HEK293T (cell line): ENCODE measurements around the gene CSNK1E.
A peak's percentile ranks its signal among the peaks of the same experiment; 100 is the strongest.

ENCODE experiments used
- CTCF ChIA-PET: fragments of 350-600 bp; formaldehyde crosslinking; extraction: SDS; loops from one replicate; lab custom pipeline; 2021; ENCODE audit warnings: antibody characterized with exemption, inconsistent platforms; lab: Yijun Ruan, JAX
- POLR2A ChIA-PET: fragments of 350-600 bp; formaldehyde crosslinking; extraction: SDS; loops from one replicate; lab custom pipeline; 2020; ENCODE audit warnings: antibody characterized with exemption, inconsistent platforms; lab: Yijun Ruan, JAX
- DNase-seq: peaks from one replicate; pipeline ENCODE4 v3.0.0; 2012; ENCODE audit warnings: mixed read lengths; ENCODE audit errors: extremely low spot score
- ARNT ChIP-seq: fragments of 450-650 bp; IDR thresholded peaks from 2 replicates; pipeline ENCODE4 v1.6.1; 2017; ENCODE audit warnings: mild to moderate bottlenecking
- BHLHE40 ChIP-seq: fragments of 450-650 bp; IDR thresholded peaks from 2 replicates; pipeline ENCODE4 v1.6.1; 2016; ENCODE audit warnings: mild to moderate bottlenecking, moderate library complexity, borderline replicate concordance
- CTBP1 ChIP-seq: fragments of 450-650 bp; IDR thresholded peaks from 2 replicates; pipeline ENCODE4 v1.6.1; 2016; ENCODE audit warnings: borderline replicate concordance
- ELF4 ChIP-seq: fragments of 450-650 bp; IDR thresholded peaks from 2 replicates; pipeline ENCODE4 v1.6.1; 2017; ENCODE audit warnings: antibody characterized with exemption
- FOXA1 ChIP-seq: fragments of 450-650 bp; IDR thresholded peaks from 2 replicates; pipeline ENCODE4 v1.6.1; 2016; ENCODE audit warnings: mild to moderate bottlenecking
- FOXK2 ChIP-seq: fragments of 450-650 bp; IDR thresholded peaks from 2 replicates; pipeline ENCODE4 v1.6.1; 2016; ENCODE audit warnings: mild to moderate bottlenecking
- FOXM1 ChIP-seq: fragments of 450-650 bp; IDR thresholded peaks from 2 replicates; pipeline ENCODE4 v1.6.1; 2017; ENCODE audit warnings: mild to moderate bottlenecking, borderline replicate concordance
- HDGF ChIP-seq: fragments of 450-650 bp; IDR thresholded peaks from 2 replicates; pipeline ENCODE4 v1.6.1; 2017; ENCODE audit warnings: antibody characterized with exemption, borderline replicate concordance
- L3MBTL2 ChIP-seq: fragments of 450-650 bp; conservative IDR thresholded peaks from 2 replicates; pipeline ENCODE4 v1.6.1; 2016; ENCODE audit warnings: mild to moderate bottlenecking
- LEF1 ChIP-seq: fragments of 450-650 bp; IDR thresholded peaks from 2 replicates; pipeline ENCODE4 v1.6.1; 2017; ENCODE audit warnings: mild to moderate bottlenecking, borderline replicate concordance
- NFRKB ChIP-seq: fragments of 450-650 bp; IDR thresholded peaks from 2 replicates; pipeline ENCODE4 v1.6.1; 2016; ENCODE audit warnings: mild to moderate bottlenecking, moderate library complexity
- PKNOX1 ChIP-seq: fragments of 450-650 bp; IDR thresholded peaks from 2 replicates; pipeline ENCODE4 v1.6.1; 2016
- SP1 ChIP-seq: fragments of 450-650 bp; IDR thresholded peaks from 2 replicates; pipeline ENCODE4 v1.6.1; 2017
- SUZ12 ChIP-seq: fragments of 450-650 bp; IDR thresholded peaks from 2 replicates; pipeline ENCODE4 v1.6.1; 2016; ENCODE audit warnings: mild to moderate bottlenecking
- TARDBP ChIP-seq: fragments of 450-650 bp; IDR thresholded peaks from 2 replicates; pipeline ENCODE4 v1.6.1; 2016
- ZNF384 ChIP-seq: fragments of 450-650 bp; IDR thresholded peaks from 2 replicates; pipeline ENCODE4 v1.6.1; 2016

Gene CSNK1E

DNA sequence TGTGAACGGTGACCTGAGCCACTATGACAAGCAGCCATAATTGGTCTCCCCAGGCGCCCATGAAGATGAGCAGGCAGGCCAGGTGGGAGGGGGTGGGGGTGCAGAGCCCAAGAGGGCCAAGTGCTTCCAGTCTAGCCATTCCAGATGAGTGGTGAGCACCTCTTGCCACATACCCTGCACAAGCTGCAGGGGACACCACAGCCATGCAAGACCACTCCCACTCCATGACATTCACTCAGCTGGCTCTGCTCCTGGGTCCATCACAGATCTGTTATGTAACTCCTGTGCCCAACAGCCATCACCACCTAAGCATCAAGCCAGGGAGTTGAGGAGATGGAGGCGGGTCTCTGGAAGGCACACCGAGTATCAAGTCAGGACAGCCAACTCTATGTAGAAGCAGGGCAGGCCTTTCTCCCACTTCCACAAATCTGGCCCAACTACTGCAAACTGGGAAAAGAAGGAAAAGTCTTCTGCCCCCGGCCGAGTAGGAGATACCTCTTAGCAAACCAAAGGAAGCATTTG, 52.9 kb downstream of the CSNK1E start:
- ChIA-PET CTCF (no interaction called here), POLR2A (no interaction called here)
- no peak for DNase-seq
- no peak for TF ChIP-seq HDGF
- no peak for TF ChIP-seq ZNF384
- TF ChIP-seq PKNOX1: no peak
- no peak for TF ChIP-seq NFRKB
- TF ChIP-seq FOXK2: no peak
- no peak for TF ChIP-seq ELF4
- no peak for TF ChIP-seq TARDBP
- no peak for TF ChIP-seq LEF1
- no peak for TF ChIP-seq BHLHE40
- no peak for TF ChIP-seq SP1
- TF ChIP-seq CTBP1: no peak

DNA sequence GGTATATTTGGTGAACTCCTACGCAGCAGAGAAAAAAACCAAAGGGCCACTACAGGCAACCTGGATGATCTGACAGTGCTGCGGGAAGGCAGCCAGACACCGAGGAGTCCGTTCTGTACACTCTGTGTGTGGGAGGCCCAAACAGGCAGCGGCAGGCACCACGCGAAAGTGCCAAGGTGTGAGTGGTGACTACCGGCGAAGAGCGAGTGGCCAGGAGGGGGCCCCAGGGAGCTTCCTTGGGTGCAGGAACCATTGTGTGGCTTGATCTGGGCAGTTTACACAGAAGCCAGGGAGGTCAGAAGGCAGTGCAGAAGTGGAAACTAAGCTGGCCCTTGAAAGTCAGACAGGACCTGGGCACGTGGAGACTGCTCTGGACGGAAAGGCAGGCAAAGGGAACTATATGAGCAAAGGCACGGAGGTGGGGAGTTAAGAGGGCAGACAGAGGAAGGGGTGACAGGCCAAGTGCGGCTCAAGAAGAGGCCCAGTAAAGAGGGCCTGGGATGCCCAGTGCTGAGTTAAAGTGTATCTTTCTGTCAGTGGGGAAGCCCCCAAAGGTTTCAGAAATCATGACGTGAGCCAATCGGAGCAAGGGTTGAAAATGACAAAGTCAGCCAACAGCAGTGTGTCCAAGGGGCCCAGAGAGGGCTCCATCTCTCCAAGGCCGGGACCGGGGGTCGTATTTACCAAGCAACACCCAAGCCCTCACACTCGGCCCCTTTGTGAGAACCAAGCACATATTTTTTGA, 55.0 kb downstream of the CSNK1E start:
- POLR2A ChIA-PET: interaction anchor here (3.2 kb wide), 1 partner anchor 9 kb away, joined by 10 read pairs; no protein-coding TSS in a partner anchor
- TF ChIP-seq HDGF (0 out of 2 replicates have a peak, but pooled peaks have one; percentile 51), TARDBP (no peak), LEF1 (no peak), L3MBTL2 (no peak), NFRKB (no peak), BHLHE40 (no peak)
- CTCF ChIA-PET: interaction anchor here (0.6 to 1.1 kb wide), 3 partner anchors 9 to 262 kb away, joined by 3 to 6 read pairs (median 3); no protein-coding TSS in a partner anchor
- DNase-seq: peak; percentile 75

- ChIA-PET CTCF (interaction anchor here (0.6 to 0.7 kb wide), 2 partner anchors 10 to 61 kb away, joined by 3 read pairs; no protein-coding TSS in a partner anchor), POLR2A (interaction anchor here (3.2 kb wide), 1 partner anchor 10 kb away, joined by 10 read pairs; no protein-coding TSS in a partner anchor)
- DNase-seq: no peak
- no peak for TF ChIP-seq CTBP1
- no peak for TF ChIP-seq FOXM1
- no peak for TF ChIP-seq HDGF
- no peak for TF ChIP-seq ARNT
- no peak for TF ChIP-seq TARDBP
- TF ChIP-seq ELF4: no peak
- no peak for TF ChIP-seq LEF1
Observed at GRCh38 chr22:38260761-38261681, 56.2 kb downstream of the CSNK1E start.

GRCh38 chr22:38259370-38259769, 57.9 kb downstream of the CSNK1E start:
- ChIA-PET CTCF (no interaction called here), POLR2A (interaction anchor here (1.2 to 3.2 kb wide), 3 partner anchors 10 to 27 kb away, joined by 3 to 10 read pairs (median 3); no protein-coding TSS in a partner anchor)
- TF ChIP-seq FOXA1: no peak
- TF ChIP-seq SP1: no peak
- no peak for TF ChIP-seq ARNT
- TF ChIP-seq PKNOX1: no peak
- TF ChIP-seq SUZ12: no peak
- no peak for TF ChIP-seq ZNF384
- no peak for TF ChIP-seq BHLHE40
- TF ChIP-seq FOXM1: no peak
- TF ChIP-seq CTBP1: no peak
- TF ChIP-seq L3MBTL2: no peak
- TF ChIP-seq LEF1: no peak
- DNase-seq: no peak

GRCh38 chr22:38258895-38259294, 58.3 kb downstream of the CSNK1E start:
- CTCF ChIA-PET: interaction anchor here (0.7 kb wide), 1 partner anchor 33 kb away, joined by 3 read pairs; no protein-coding TSS in a partner anchor
- TF ChIP-seq NFRKB (no peak), ELF4 (no peak), SP1 (no peak), LEF1 (no peak)
- POLR2A ChIA-PET: interaction anchor here (1.2 to 3.2 kb wide), 3 partner anchors 10 to 28 kb away, joined by 3 to 10 read pairs (median 3); no protein-coding TSS in a partner anchor
- DNase-seq: no peak

GRCh38 chr22:38257650-38258250, 59.5 kb downstream of the CSNK1E start:
- POLR2A ChIA-PET: interaction anchor here (1.5 kb wide), 1 partner anchor 11 kb away, joined by 3 read pairs; no protein-coding TSS in a partner anchor
- CTCF ChIA-PET: interaction anchor here (0.6 to 0.7 kb wide), 2 partner anchors 72 to 1501 kb away, joined by 3 to 4 read pairs; no protein-coding TSS in a partner anchor
- DNase-seq: no peak
- TF ChIP-seq HDGF (no peak), ZNF384 (no peak)
